Activated naive CD4-positive, alpha-beta T cell treated with anti-CD3 and anti-CD28 coated beads, Interleukin-2, amount 10 ng/mL, durations not matched to agents 7 days and 5 days (primary cell): ENCODE data around the gene HDGF.

Experiments used
- CTCF ChIA-PET: fragments of 350-600 bp; sonication (Branson Sonifier 250); formaldehyde crosslinking; loops from one replicate; lab custom pipeline; 2021; ENCODE audit warnings: antibody characterized with exemption; lab: Charles Lee
- DNase-seq: peaks from one replicate; pipeline ENCODE4 v3.0.0-alpha.2; 2020
- H3K27ac Mint-ChIP-seq: one replicate; pipeline ENCODE4 v1.8.0; 2021; ENCODE audit warnings: mild to moderate bottlenecking, moderate library complexity, mixed read lengths
- H3K27me3 Mint-ChIP-seq: one replicate; pipeline ENCODE4 v1.8.0; 2021; ENCODE audit warnings: mild to moderate bottlenecking, mixed read lengths
- H3K36me3 Mint-ChIP-seq: one replicate; pipeline ENCODE4 v1.8.0; 2021; ENCODE audit warnings: mixed read lengths
- H3K4me1 Mint-ChIP-seq: one replicate; pipeline ENCODE4 v1.8.0; 2021; ENCODE audit warnings: mixed read lengths
- H3K4me3 Mint-ChIP-seq: one replicate; pipeline ENCODE4 v1.8.0; 2021; ENCODE audit warnings: mild to moderate bottlenecking, moderate library complexity, mixed read lengths
- H3K9me3 Mint-ChIP-seq: one replicate; pipeline ENCODE4 v1.8.0; 2021; ENCODE audit warnings: mixed read lengths

The HDGF gene

GRCh38 chr1:156714830-156715229 lies 36.6 kb downstream of the HDGF start:
- no peak overlapping the region for H3K4me3 Mint-ChIP-seq
- no peaks in the 10 kb centered on the region for H3K9me3 Mint-ChIP-seq
- no peaks in the 10 kb centered on the region for H3K27me3 Mint-ChIP-seq
- no peak for DNase-seq
- peak overlapping the region; percentile 15 for H3K27ac Mint-ChIP-seq
- H3K36me3 Mint-ChIP-seq, result peaks cover 19% of the 10 kb centered on the region
- CTCF ChIA-PET, result interaction anchor here (1.0 to 6.0 kb wide), 6 partner anchors 9 to 57 kb away, joined by 3 to 34 read pairs (median 15); partner anchors contain the start of gene CRABP2
- H3K4me1 Mint-ChIP-seq, result no peaks in the 10 kb centered on the region

GRCh38 chr1:156712626-156713025 lies 38.8 kb downstream of the HDGF start:
- Mint-ChIP-seq H3K27ac (no peak overlapping the region), H3K27me3 (peaks cover 9% of the 10 kb centered on the region), H3K9me3 (no peaks in the 10 kb centered on the region), H3K36me3 (peaks cover 19% of the 10 kb centered on the region), H3K4me1 (peaks cover 1% of the 10 kb centered on the region), H3K4me3 (no peak overlapping the region)
- DNase-seq, result no peak
- CTCF ChIA-PET, result interaction anchor here (1.8 to 6.0 kb wide), 3 partner anchors 9 to 23 kb away, joined by 4 to 28 read pairs (median 25); partner anchors contain the start of genes ISG20L2 and METTL25B

- CTCF ChIA-PET, result interaction anchor here (0.8 to 6.0 kb wide), 11 partner anchors 9 to 103 kb away, joined by 3 to 28 read pairs (median 4); partner anchors contain the start of genes ISG20L2 and METTL25B
- Mint-ChIP-seq H3K4me1 (peaks cover 14% of the 10 kb centered on the region), H3K9me3 (no peaks in the 10 kb centered on the region), H3K27ac (no peak overlapping the region), H3K4me3 (no peak overlapping the region), H3K36me3 (peaks cover 12% of the 10 kb centered on the region), H3K27me3 (peaks cover 23% of the 10 kb centered on the region)
- DNase-seq, result no peak
Measured at GRCh38 chr1:156711011-156711817, 40.3 kb downstream of the HDGF start.

GRCh38 chr1:156709757-156710489 lies 41.6 kb downstream of the HDGF start:
- Mint-ChIP-seq H3K4me3 (no peak overlapping the region), H3K36me3 (peaks cover 2% of the 10 kb centered on the region), H3K9me3 (no peaks in the 10 kb centered on the region), H3K4me1 (peaks cover 24% of the 10 kb centered on the region), H3K27me3 (peaks cover 36% of the 10 kb centered on the region), H3K27ac (no peak overlapping the region)
- CTCF ChIA-PET, result interaction anchor here (0.9 to 3.3 kb wide), 4 partner anchors 17 to 101 kb away, joined by 3 to 25 read pairs (median 3); partner anchors contain the start of genes ISG20L2 and METTL25B
- DNase-seq, result no peak

GRCh38 chr1:156709031-156709430 lies 42.4 kb downstream of the HDGF start:
- Mint-ChIP-seq H3K27me3 (peaks cover 45% of the 10 kb centered on the region), H3K4me1 (peaks cover 24% of the 10 kb centered on the region), H3K27ac (no peak overlapping the region), H3K36me3 (no peaks in the 10 kb centered on the region), H3K9me3 (no peaks in the 10 kb centered on the region), H3K4me3 (no peak overlapping the region)
- CTCF ChIA-PET, result interaction anchor here (1.1 to 12.1 kb wide), 3 partner anchors 16 to 49 kb away, joined by 3 to 237 read pairs (median 6); no protein-coding TSS in a partner anchor
- no peak for DNase-seq

GRCh38 chr1:156708218-156708661 lies 43.2 kb downstream of the HDGF start:
- Mint-ChIP-seq H3K27ac (no peak overlapping the region), H3K4me3 (no peak overlapping the region), H3K4me1 (peaks cover 24% of the 10 kb centered on the region), H3K36me3 (no peaks in the 10 kb centered on the region), H3K9me3 (no peaks in the 10 kb centered on the region), H3K27me3 (peaks cover 53% of the 10 kb centered on the region)
- CTCF ChIA-PET, result interaction anchor here (1.1 to 12.1 kb wide), 4 partner anchors 17 to 152 kb away, joined by 3 to 237 read pairs (median 8); partner anchors contain the start of genes INSRR and NTRK1
- no peak for DNase-seq

GRCh38 chr1:156707417-156708217 lies 43.9 kb downstream of the HDGF start:
- DNase-seq, result no peak
- no peak overlapping the region for H3K4me3 Mint-ChIP-seq
- no peak overlapping the region for H3K27ac Mint-ChIP-seq
- no peaks in the 10 kb centered on the region for H3K36me3 Mint-ChIP-seq
- CTCF ChIA-PET, result interaction anchor here (0.7 to 12.1 kb wide), 12 partner anchors 8 to 183 kb away, joined by 3 to 237 read pairs (median 8); partner anchors contain the start of genes INSRR and NTRK1
- no peaks in the 10 kb centered on the region for H3K9me3 Mint-ChIP-seq
- peaks cover 59% of the 10 kb centered on the region for H3K27me3 Mint-ChIP-seq
- peaks cover 24% of the 10 kb centered on the region for H3K4me1 Mint-ChIP-seq

GRCh38 chr1:156706657-156707416 lies 44.6 kb downstream of the HDGF start:
- H3K27ac Mint-ChIP-seq, result peak overlapping the region; percentile 65
- CTCF ChIA-PET, result interaction anchor here (0.6 to 12.1 kb wide), 18 partner anchors 8 to 184 kb away, joined by 3 to 237 read pairs (median 6); partner anchors contain the start of genes INSRR, NES and NTRK1
- no peak for DNase-seq

GRCh38 chr1:156705918-156706656 lies 45.4 kb downstream of the HDGF start:
- H3K9me3 Mint-ChIP-seq, result no peaks in the 10 kb centered on the region
- peak; percentile 78 for DNase-seq
- peaks cover 72% of the 10 kb centered on the region for H3K27me3 Mint-ChIP-seq
- CTCF ChIA-PET, result interaction anchor here (0.6 to 12.1 kb wide), 24 partner anchors 9 to 183 kb away, joined by 3 to 237 read pairs (median 4); partner anchors contain the start of genes INSRR, NES and NTRK1
- peak overlapping the region; percentile 77 for H3K4me3 Mint-ChIP-seq
- no peak overlapping the region for H3K27ac Mint-ChIP-seq
- H3K4me1 Mint-ChIP-seq, result peaks cover 24% of the 10 kb centered on the region
- H3K36me3 Mint-ChIP-seq, result no peaks in the 10 kb centered on the region

More at GRCh38 chr1:156706657-156707416, 44.6 kb downstream of the HDGF start:
- Mint-ChIP-seq H3K4me1 (peaks cover 24% of the 10 kb centered on the region), H3K27me3 (peaks cover 67% of the 10 kb centered on the region), H3K36me3 (no peaks in the 10 kb centered on the region), H3K9me3 (no peaks in the 10 kb centered on the region), H3K4me3 (peak overlapping the region; percentile 77)

GRCh38 chr1:156705321-156705917 lies 46.1 kb downstream of the HDGF start, which contains the start of gene CRABP2:
Gene CRABP2 (minus strand): TSS chr1:156705583. CDS start chr1:156705446, 137 bp downstream.
- Mint-ChIP-seq H3K4me3 (peak within 1 kb of the TSS; percentile 77), H3K27me3 (peaks cover 79% of the 10 kb centered on the region), H3K9me3 (no peaks in the 10 kb centered on the region), H3K27ac (no peak within 1 kb of the TSS), H3K4me1 (peaks cover 27% of the 10 kb centered on the region), H3K36me3 (no peaks in the 10 kb centered on the region)
- CTCF ChIA-PET, result interaction anchor here (0.7 to 12.1 kb wide), 20 partner anchors 10 to 204 kb away, joined by 3 to 237 read pairs (median 6); partner anchors contain the start of genes INSRR, NES and NTRK1
- peak; percentile 34 for DNase-seq

GRCh38 chr1:156704930-156705320 lies 46.5 kb downstream of the HDGF start:
- H3K27me3 Mint-ChIP-seq, result peaks cover 84% of the 10 kb centered on the region
- peaks cover 27% of the 10 kb centered on the region for H3K4me1 Mint-ChIP-seq
- CTCF ChIA-PET, result interaction anchor here (1.0 to 12.1 kb wide), 9 partner anchors 10 to 205 kb away, joined by 3 to 237 read pairs (median 8); no protein-coding TSS in a partner anchor
- H3K27ac Mint-ChIP-seq, result no peak overlapping the region
- no peaks in the 10 kb centered on the region for H3K9me3 Mint-ChIP-seq
- H3K4me3 Mint-ChIP-seq, result peak overlapping the region; percentile 15
- DNase-seq, result no peak
- no peaks in the 10 kb centered on the region for H3K36me3 Mint-ChIP-seq
